ENCODE results near the gene CSK. TPM values are rescaled to one million over a fixed set of nuclear protein-coding genes. Genes with fewer than 3 reads are reported as not detected.

The CSK gene
- total and polyA plus RNA-seq, 2 of the 8 experiments (the other 6 are each of a cell fraction or from before 2014, with no cell fraction given) = 13.7 to 50.2 TPM

GRCh38 chr15:74816624-74817369 lies 34.9 kb downstream of the CSK start:
- Histone ChIP-seq H4K5ac (ENCODE audit: insufficient read length, low read depth, low read length) (no peak overlapping the region), H4K8ac (ENCODE audit: extremely low read depth, insufficient read depth, low read length) (no peak overlapping the region), H2BK15ac (ENCODE audit: low read length) (no peak overlapping the region; the same call in 1 of the 2 replicates), H2BK120ac (replicated peaks; ENCODE audit: low read depth, low read length) (no peak overlapping the region), H2BK20ac (ENCODE audit: low read length) (no peak overlapping the region), H3K79me1 (ENCODE audit: low read depth, low read length) (no peaks in the 10 kb centered on the region), H3K4me3 (ENCODE audit: extremely low read depth in 1 of 4, insufficient read depth in 2 of 4, low read depth in 3 of 4, low read length in 4 of 4) (no peak overlapping the region), H3K9ac (replicated peaks in 1 of 4; ENCODE audit: extremely low read depth in 1 of 4, low read depth in 3 of 4, low read length in 3 of 4) (no peak overlapping the region), H2BK12ac (ENCODE audit: low read depth, low read length) (0 out of 2 replicates have a peak overlapping the region, but pooled peaks have one; percentile 68), H3K23ac (ENCODE audit: insufficient read length) (no peak overlapping the region), H3K4me1 (replicated peaks in 1 of 4; ENCODE audit: control insufficient read depth in 3 of 4, insufficient read depth in 4 of 4, low read length in 3 of 4) (peaks cover 0 to 12% (median 6%) of the 10 kb centered on the region in 4 experiments; a peak in 6 of 7 replicates), H3K9me3 (ENCODE audit: insufficient read depth in 2 of 2, low read depth in 1 of 2, low read length in 1 of 2) (no peaks in the 10 kb centered on the region), H3K36me3 (ENCODE audit: control insufficient read depth in 2 of 4, insufficient read depth in 4 of 4, low read length in 3 of 4) (no peaks in the 10 kb centered on the region), H3K79me2 (ENCODE audit: control insufficient read depth in 1 of 2, insufficient read depth in 2 of 2, low read length in 2 of 2) (no peaks in the 10 kb centered on the region), H3K14ac (ENCODE audit: insufficient read length) (no peak overlapping the region), H4K91ac (replicated peaks; ENCODE audit: insufficient read length, low read length) (no peak overlapping the region), H2AFZ (ENCODE audit: low read length) (no peak overlapping the region), H3K27me3 (replicated peaks in 1 of 4; ENCODE audit: control insufficient read depth in 3 of 4, extremely low read depth in 1 of 4, insufficient read depth in 3 of 4, low read length in 3 of 4) (no peaks in the 10 kb centered on the region), H3K4me2 (ENCODE audit: insufficient read depth in 1 of 2, low read depth in 2 of 2, low read length in 2 of 2) (no peak overlapping the region), H3K23me2 (ENCODE audit: low read depth, low read length) (0 out of 2 replicates have a peak, but pooled peaks cover 2% of the 10 kb centered on the region), H4K20me1 (replicated peaks in 1 of 2; ENCODE audit: control insufficient read depth in 1 of 2, insufficient read depth in 2 of 2, low read length in 2 of 2) (no peaks in the 10 kb centered on the region), H2AK5ac (ENCODE audit: low read depth, low read length) (no peak overlapping the region), H3K27ac (ENCODE audit: low read depth, low read length) (no peak overlapping the region), H3K56ac (replicated peaks; ENCODE audit: insufficient read length, low read depth, low read length) (no peak overlapping the region), H3K18ac (ENCODE audit: extremely low read depth, low read length) (0 out of 2 replicates have a peak overlapping the region, but pooled peaks have one; percentile 4), H3K4ac (replicated peaks; ENCODE audit: insufficient read length, low read depth, low read length) (no peak overlapping the region), H2BK5ac (ENCODE audit: low read depth, low read length) (no peak overlapping the region; the same call in 1 of the 2 replicates)
- WGBS, 2 experiments (ENCODE audit: extremely low coverage in 1 of 2, insufficient coverage in 1 of 2, insufficient read length in 1 of 2, insufficient replicate concordance in 2 of 2, low coverage in 1 of 2, low lambda C conversion rate in 2 of 2, missing lambda C conversion rate in 1 of 2) = 91% methylated on average over 19 of the region's 19 CpGs; no CpG with 5 or more reads in 1 of the 2 experiments
- ChIA-PET CTCF (ENCODE audit: partially characterized antibody) (interaction anchor here (0.6 to 15.7 kb wide), 20 partner anchors 10 to 275 kb away, joined by 3 to 135 read pairs (median 6); no protein-coding TSS in a partner anchor), POLR2A (ENCODE audit: partially characterized antibody) (interaction anchor here (0.7 to 3.1 kb wide), 6 partner anchors 9 to 188 kb away, joined by 3 to 7 read pairs (median 4); partner anchors contain the start of gene CPLX3)
- DNase-seq (ENCODE audit: low read depth in 1 of 2, low spot score in 2 of 2) (no peak), FAIRE-seq (no peak)
- TF ChIP-seq HDAC6 (IDR thresholded peaks at IDR 0.05; ENCODE audit: low read depth, low read length) = no peak
- TF ChIP-seq KDM4A (IDR thresholded peaks at IDR 0.05; ENCODE audit: low read depth, low read length, severe bottlenecking) = no peak
- no peak for TF ChIP-seq SP4 (IDR thresholded peaks at IDR 0.05; ENCODE audit: low read length)
- TF ChIP-seq MAFK (IDR thresholded peaks at IDR 0.05; ENCODE audit: low read depth, low read length) = no peak
- TF ChIP-seq TBP (IDR thresholded peaks at IDR 0.05; ENCODE audit: low read depth, low read length) = no peak
- no peak for TF ChIP-seq SAP30 (IDR thresholded peaks at IDR 0.05; ENCODE audit: insufficient read depth, insufficient replicate concordance, low read length)
- TF ChIP-seq YY1 (IDR thresholded peaks at IDR 0.05; ENCODE audit: low read depth, low read length) = no peak
- TF ChIP-seq SP1 (IDR thresholded peaks at IDR 0.05; ENCODE audit: low read depth, low read length) = no peak
- TF ChIP-seq TCF12 (IDR thresholded peaks at IDR 0.05; ENCODE audit: low read depth, low read length) = no peak
- no peak for TF ChIP-seq SIN3A (conservative IDR thresholded peaks at IDR 0.05 in 1 of 2, IDR thresholded peaks at IDR 0.05 in 1 of 2; ENCODE audit: low read depth in 1 of 2, low read length in 2 of 2)
- TF ChIP-seq TAF7 (optimal IDR thresholded peaks at IDR 0.05; ENCODE audit: borderline replicate concordance, low read depth, low read length) = no peak
- TF ChIP-seq, protein P1, sequence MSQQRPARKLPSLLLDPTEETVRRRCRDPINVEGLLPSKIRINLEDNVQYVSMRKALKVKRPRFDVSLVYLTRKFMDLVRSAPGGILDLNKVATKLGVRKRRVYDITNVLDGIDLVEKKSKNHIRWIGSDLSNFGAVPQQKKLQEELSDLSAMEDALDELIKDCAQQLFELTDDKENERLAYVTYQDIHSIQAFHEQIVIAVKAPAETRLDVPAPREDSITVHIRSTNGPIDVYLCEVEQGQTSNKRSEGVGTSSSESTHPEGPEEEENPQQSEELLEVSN (IDR thresholded peaks at IDR 0.05) = no peak
